Measurements from ENCODE around the gene THUMPD3.
A peak's percentile ranks its signal among the peaks of the same experiment; 100 is the strongest.

DNA sequence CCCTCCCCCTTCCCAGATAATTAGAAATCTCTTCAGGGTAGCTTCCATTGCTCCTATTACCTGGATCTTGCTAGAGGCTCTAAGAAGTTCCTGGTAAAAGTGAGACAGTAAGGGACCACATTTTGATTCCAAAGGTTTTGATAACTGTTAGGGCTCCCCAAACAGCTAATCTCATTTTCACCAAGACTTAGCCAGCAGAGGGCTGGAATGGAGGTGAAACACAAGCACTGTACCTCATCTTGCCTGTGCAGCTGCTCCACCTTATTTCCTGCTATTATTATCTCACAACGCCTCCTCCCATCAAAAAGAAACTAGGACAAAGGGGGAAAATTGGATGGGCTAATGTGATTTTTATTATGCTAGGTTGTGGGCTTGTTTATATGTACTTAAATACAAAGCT lies 41.8 kb downstream of the THUMPD3 start:
- no peak for TF ChIP-seq SREBF1 (IDR thresholded peaks at IDR 0.05; ENCODE audit: borderline replicate concordance, low read depth, low read length)
- TF ChIP-seq TFE3 (CRISPR knock-in tag; IDR thresholded peaks at IDR 0.05) = no peak
- TF ChIP-seq MAFK (IDR thresholded peaks at IDR 0.05; ENCODE audit: low read length) = no peak
- TF ChIP-seq ZNF354B (CRISPR knock-in tag; IDR thresholded peaks at IDR 0.05) = no peak
- peak in 1 of 3 experiments; percentile 21; a peak in 1 of 6 replicates for TF ChIP-seq CTCF (IDR thresholded peaks at IDR 0.05 in 2 of 3, conservative IDR thresholded peaks at IDR 0.05 in 1 of 3; ENCODE audit: insufficient read depth in 2 of 3, low read depth in 1 of 3, low read length in 3 of 3)
- no peak for TF ChIP-seq TAF15 (IDR thresholded peaks at IDR 0.05; ENCODE audit: low read depth, low read length)
- no peak for TF ChIP-seq BRF1 (IDR thresholded peaks at IDR 0.05; ENCODE audit: borderline replicate concordance, extremely low read depth, insufficient read length)
